ENCODE data around the gene NPAS3.

Gene NPAS3

DNA sequence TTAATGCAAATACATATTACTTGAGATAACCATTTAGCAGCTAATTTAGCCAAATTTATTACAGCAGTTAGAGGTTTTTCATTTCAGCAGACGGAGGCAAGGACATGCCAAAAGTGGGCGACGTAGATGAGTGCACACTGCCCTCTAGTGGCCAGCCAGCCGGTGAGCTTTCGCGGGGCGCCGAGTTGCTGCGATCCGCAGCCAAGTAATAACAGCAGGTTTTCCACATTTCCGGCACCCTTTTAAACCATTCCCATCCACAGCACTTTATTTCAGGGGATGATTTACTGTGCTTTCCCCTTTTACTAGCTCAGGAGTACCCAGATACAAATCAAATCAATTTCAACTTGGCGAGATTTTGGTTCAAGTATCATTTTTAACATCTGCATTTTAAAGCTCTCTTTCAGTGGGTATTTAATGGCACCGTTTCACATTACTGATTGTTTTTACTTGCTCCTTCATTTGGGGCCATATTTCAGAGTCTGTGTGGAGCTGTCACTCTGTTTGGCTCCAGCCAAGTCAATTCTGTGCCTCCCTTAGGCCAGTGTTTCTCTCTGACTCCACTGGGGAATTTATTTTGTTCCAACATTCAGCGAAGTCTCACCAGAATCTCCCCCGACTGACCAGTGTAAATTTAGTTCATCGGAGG, 854.2 kb downstream of the NPAS3 start:
- H3K27me3 ChIP-seq (ENCODE audit: control insufficient read depth in 5 of 5, insufficient read depth in 4 of 5, low read length in 5 of 5), result peaks cover 0 to 5% (median 0%) of the 10 kb centered on the region in 5 donors
- no peak overlapping the region for H3K27ac ChIP-seq (ENCODE audit: low read depth, low read length)
- no peaks in the 10 kb centered on the region for H3K9me3 ChIP-seq (ENCODE audit: control insufficient read depth in 5 of 5, low read length in 5 of 5)
- H3K9ac ChIP-seq (ENCODE audit: low read length in 5 of 5), result peak overlapping the region in 1 of 5 donors; percentile 47
- H3K4me1 ChIP-seq (ENCODE audit: control insufficient read depth in 5 of 5, insufficient read depth in 5 of 5, low read length in 5 of 5), result peaks cover 0 to 9% (median 8%) of the 10 kb centered on the region in 5 donors
- H3K4me3 ChIP-seq (ENCODE audit: low read depth in 1 of 5, low read length in 5 of 5), result peak overlapping the region in 3 of 5 donors; percentile 14 to 40 (median 20)
- H3K36me3 ChIP-seq (ENCODE audit: control insufficient read depth in 5 of 5, insufficient read depth in 5 of 5, low read length in 5 of 5), result no peaks in the 10 kb centered on the region

DNA sequence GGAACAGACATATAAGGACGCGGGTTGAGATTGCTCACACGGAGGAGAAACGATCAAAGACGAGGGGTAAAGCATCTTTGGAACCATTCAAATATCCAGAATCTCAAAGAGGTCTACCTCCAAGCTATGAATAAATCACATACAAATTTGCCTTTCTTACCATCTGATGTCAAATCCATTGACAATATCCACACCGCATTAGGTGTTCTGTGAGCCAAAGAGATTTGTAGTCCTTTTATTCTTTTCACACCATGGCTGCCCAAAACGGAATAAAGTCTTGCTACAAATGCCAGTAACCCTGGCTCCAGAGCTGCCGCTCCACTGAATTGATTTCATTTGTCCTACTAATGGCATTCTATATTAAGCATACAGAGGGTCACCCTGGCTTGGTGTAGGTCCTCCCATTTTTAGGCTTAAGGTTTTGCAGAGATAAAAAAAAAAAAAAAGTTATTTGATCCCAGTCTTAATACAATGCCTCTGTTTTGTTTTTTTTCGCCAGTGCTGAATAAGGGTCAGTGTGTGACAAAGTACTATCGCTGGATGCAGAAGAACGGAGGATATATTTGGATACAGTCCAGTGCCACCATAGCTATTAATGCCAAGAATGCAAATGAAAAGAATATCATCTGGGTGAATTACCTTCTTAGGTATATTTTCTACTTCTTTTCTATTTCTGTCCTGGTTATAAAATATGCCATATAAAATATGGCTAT, 854.9 kb downstream of the NPAS3 start:
- H3K27me3 ChIP-seq (ENCODE audit: control insufficient read depth in 5 of 5, insufficient read depth in 4 of 5, low read length in 5 of 5), result peaks cover 0 to 10% (median 0%) of the 10 kb centered on the region in 5 donors
- peak overlapping the region in 1 of 5 donors; percentile 14 for H3K4me3 ChIP-seq (ENCODE audit: low read depth in 1 of 5, low read length in 5 of 5)
- peaks cover 0 to 9% (median 8%) of the 10 kb centered on the region in 5 donors for H3K4me1 ChIP-seq (ENCODE audit: control insufficient read depth in 5 of 5, insufficient read depth in 5 of 5, low read length in 5 of 5)
- no peaks in the 10 kb centered on the region for H3K36me3 ChIP-seq (ENCODE audit: control insufficient read depth in 5 of 5, insufficient read depth in 5 of 5, low read length in 5 of 5)
- no peaks in the 10 kb centered on the region for H3K9me3 ChIP-seq (ENCODE audit: control insufficient read depth in 5 of 5, low read length in 5 of 5)
- no peak overlapping the region for H3K27ac ChIP-seq (ENCODE audit: low read depth, low read length)
- H3K9ac ChIP-seq (ENCODE audit: low read length in 5 of 5), result no peak overlapping the region

DNA sequence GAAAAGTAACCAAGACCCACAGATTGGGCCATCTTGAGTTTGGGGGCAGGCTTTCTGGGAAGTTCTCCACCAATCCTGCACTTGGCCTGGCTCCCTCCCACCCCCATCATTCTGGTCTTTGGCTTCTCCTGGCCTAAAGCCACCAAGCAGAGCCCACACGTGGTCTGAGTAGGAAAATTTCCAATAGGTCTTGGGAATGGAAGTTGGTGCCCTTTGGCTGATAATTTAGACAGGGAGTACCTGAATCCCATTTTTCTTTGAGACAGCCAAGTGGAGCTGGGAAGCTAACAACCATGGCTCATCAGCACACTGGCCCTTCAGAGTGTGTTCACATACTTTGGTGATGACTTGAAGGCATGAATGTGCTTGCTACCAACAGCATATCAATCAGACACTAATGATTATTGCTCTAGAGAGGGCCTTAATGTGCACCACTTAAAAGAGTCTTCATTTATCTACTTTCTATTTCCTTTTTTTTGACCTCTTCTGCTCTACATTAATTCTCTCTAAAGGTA, 856.2 kb downstream of the NPAS3 start:
- Histone ChIP-seq H3K27me3 (ENCODE audit: control insufficient read depth in 5 of 5, insufficient read depth in 4 of 5, low read length in 5 of 5) (peaks cover 3 to 16% (median 6%) of the 10 kb centered on the region in 5 donors), H3K9me3 (ENCODE audit: control insufficient read depth in 5 of 5, low read length in 5 of 5) (no peaks in the 10 kb centered on the region), H3K4me3 (ENCODE audit: low read depth in 1 of 5, low read length in 5 of 5) (no peak overlapping the region), H3K36me3 (ENCODE audit: control insufficient read depth in 5 of 5, insufficient read depth in 5 of 5, low read length in 5 of 5) (no peaks in the 10 kb centered on the region), H3K27ac (ENCODE audit: low read depth, low read length) (no peak overlapping the region), H3K4me1 (ENCODE audit: control insufficient read depth in 5 of 5, insufficient read depth in 5 of 5, low read length in 5 of 5) (peaks cover 0 to 12% (median 11%) of the 10 kb centered on the region in 5 donors), H3K9ac (ENCODE audit: low read length in 5 of 5) (no peak overlapping the region)

DNA sequence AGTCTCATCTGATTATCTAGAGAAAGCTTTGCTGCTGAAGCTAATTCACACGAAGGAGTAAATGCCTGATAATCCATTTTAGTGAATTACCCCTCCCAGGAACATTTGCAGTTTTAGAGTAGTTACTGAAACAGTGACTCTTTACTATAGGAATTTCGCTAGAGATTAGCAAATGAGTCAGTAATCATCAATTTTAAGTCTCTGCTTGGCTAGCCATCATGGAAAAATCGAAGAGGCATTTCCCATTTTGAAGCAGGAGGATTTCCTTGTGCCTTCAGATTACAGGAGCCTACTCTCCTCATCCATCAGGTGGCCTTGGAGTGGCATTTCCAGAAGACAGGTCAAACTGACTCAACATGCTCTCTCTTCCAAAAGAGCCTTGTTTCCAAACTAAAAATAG, 857.7 kb downstream of the NPAS3 start:
- H3K9me3 ChIP-seq (ENCODE audit: control insufficient read depth in 5 of 5, low read length in 5 of 5), result peaks cover 0 to 4% (median 0%) of the 10 kb centered on the region in 5 donors
- peaks cover 6 to 19% (median 11%) of the 10 kb centered on the region in 5 donors for H3K27me3 ChIP-seq (ENCODE audit: control insufficient read depth in 5 of 5, insufficient read depth in 4 of 5, low read length in 5 of 5)
- H3K36me3 ChIP-seq (ENCODE audit: control insufficient read depth in 5 of 5, insufficient read depth in 5 of 5, low read length in 5 of 5), result no peaks in the 10 kb centered on the region
- H3K9ac ChIP-seq (ENCODE audit: low read length in 5 of 5), result no peak overlapping the region
- no peak overlapping the region for H3K4me3 ChIP-seq (ENCODE audit: low read depth in 1 of 5, low read length in 5 of 5)
- peaks cover 0 to 14% (median 13%) of the 10 kb centered on the region in 5 donors for H3K4me1 ChIP-seq (ENCODE audit: control insufficient read depth in 5 of 5, insufficient read depth in 5 of 5, low read length in 5 of 5)
- no peak overlapping the region for H3K27ac ChIP-seq (ENCODE audit: low read depth, low read length)

DNA sequence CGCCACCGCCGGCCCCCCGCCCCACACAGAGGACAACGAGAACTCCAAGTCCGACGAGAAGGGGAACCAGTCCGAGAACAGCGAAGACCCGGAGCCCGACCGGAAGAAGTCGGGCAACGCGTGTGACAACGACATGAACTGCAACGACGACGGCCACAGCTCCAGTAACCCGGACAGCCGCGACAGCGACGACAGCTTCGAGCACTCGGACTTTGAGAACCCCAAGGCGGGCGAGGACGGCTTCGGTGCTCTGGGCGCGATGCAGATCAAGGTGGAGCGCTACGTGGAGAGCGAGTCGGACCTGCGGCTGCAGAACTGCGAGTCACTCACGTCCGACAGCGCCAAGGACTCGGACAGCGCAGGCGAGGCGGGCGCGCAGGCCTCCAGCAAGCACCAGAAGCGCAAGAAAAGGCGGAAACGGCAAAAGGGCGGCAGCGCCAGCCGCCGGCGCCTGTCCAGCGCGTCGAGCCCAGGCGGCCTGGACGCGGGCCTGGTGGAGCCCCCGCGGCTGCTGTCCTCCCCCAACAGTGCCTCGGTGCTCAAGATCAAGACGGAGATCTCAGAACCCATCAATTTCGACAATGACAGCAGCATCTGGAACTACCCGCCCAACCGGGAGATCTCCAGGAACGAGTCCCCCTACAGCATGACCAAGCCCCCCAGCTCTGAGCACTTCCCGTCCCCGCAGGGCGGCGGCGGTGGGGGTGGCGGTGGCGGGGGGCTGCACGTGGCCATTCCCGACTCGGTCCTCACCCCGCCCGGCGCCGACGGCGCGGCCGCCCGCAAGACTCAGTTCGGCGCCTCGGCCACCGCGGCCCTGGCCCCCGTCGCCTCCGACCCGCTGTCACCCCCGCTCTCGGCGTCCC, 861.3 kb downstream of the NPAS3 start:
- peaks cover 0 to 4% (median 0%) of the 10 kb centered on the region in 5 donors for H3K9me3 ChIP-seq (ENCODE audit: control insufficient read depth in 5 of 5, low read length in 5 of 5)
- H3K27me3 ChIP-seq (ENCODE audit: control insufficient read depth in 5 of 5, insufficient read depth in 4 of 5, low read length in 5 of 5), result peaks cover 6 to 16% (median 11%) of the 10 kb centered on the region in 5 donors
- H3K27ac ChIP-seq (ENCODE audit: low read depth, low read length), result no peak overlapping the region
- no peaks in the 10 kb centered on the region for H3K36me3 ChIP-seq (ENCODE audit: control insufficient read depth in 5 of 5, insufficient read depth in 5 of 5, low read length in 5 of 5)
- H3K9ac ChIP-seq (ENCODE audit: low read length in 5 of 5), result no peak overlapping the region
- H3K4me1 ChIP-seq (ENCODE audit: control insufficient read depth in 5 of 5, insufficient read depth in 5 of 5, low read length in 5 of 5), result peaks cover 0 to 6% (median 5%) of the 10 kb centered on the region in 5 donors
- peak overlapping the region in 4 of 5 donors; percentile 25 to 47 (median 36) for H3K4me3 ChIP-seq (ENCODE audit: low read depth in 1 of 5, low read length in 5 of 5)

DNA sequence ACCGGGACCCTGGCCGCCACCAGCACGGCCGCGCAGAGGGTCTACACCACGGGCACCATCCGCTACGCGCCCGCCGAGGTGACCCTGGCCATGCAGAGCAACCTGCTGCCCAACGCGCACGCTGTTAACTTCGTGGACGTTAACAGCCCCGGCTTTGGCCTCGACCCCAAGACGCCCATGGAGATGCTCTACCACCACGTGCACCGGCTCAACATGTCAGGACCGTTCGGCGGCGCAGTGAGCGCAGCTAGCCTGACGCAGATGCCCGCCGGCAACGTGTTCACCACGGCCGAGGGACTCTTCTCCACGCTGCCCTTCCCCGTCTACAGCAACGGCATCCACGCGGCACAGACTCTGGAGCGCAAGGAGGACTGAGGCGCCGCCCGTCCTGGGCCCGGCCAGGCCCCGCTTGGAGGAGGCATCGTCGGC, 862.1 kb downstream of the NPAS3 start:
- Histone ChIP-seq H3K4me1 (ENCODE audit: control insufficient read depth in 5 of 5, insufficient read depth in 5 of 5, low read length in 5 of 5) (peaks cover 0 to 6% (median 5%) of the 10 kb centered on the region in 5 donors), H3K4me3 (ENCODE audit: low read depth in 1 of 5, low read length in 5 of 5) (no peak overlapping the region), H3K27me3 (ENCODE audit: control insufficient read depth in 5 of 5, insufficient read depth in 4 of 5, low read length in 5 of 5) (peaks cover 6 to 16% (median 11%) of the 10 kb centered on the region in 5 donors), H3K9ac (ENCODE audit: low read length in 5 of 5) (no peak overlapping the region), H3K9me3 (ENCODE audit: control insufficient read depth in 5 of 5, low read length in 5 of 5) (peaks cover 0 to 4% (median 0%) of the 10 kb centered on the region in 5 donors), H3K27ac (ENCODE audit: low read depth, low read length) (no peak overlapping the region), H3K36me3 (ENCODE audit: control insufficient read depth in 5 of 5, insufficient read depth in 5 of 5, low read length in 5 of 5) (no peaks in the 10 kb centered on the region)

DNA sequence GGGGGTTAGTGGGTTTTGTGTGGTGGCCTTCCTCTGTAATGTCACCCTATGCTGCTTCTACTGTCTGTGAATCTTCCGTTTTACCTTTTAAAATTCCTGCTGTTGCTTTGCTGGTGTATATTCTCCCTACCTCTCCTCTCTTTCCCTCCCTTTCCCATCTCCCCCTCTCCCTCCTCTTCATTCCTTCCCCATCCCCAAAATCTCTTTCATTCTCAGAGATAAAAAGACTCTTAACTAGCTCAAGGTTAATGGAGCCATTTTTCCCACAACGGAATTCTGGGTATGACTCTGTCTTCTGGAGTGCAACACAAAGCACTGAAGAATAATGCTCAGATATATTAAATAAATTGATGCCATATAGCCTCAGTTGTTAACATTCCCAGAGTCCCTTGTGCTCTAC, 864.1 kb downstream of the NPAS3 start:
- no peak overlapping the region for H3K27ac ChIP-seq (ENCODE audit: low read depth, low read length)
- H3K27me3 ChIP-seq (ENCODE audit: control insufficient read depth in 5 of 5, insufficient read depth in 4 of 5, low read length in 5 of 5), result peaks cover 6 to 16% (median 11%) of the 10 kb centered on the region in 5 donors
- peaks cover 0 to 4% (median 0%) of the 10 kb centered on the region in 5 donors for H3K9me3 ChIP-seq (ENCODE audit: control insufficient read depth in 5 of 5, low read length in 5 of 5)
- H3K4me3 ChIP-seq (ENCODE audit: low read depth in 1 of 5, low read length in 5 of 5), result no peak overlapping the region
- H3K4me1 ChIP-seq (ENCODE audit: control insufficient read depth in 5 of 5, insufficient read depth in 5 of 5, low read length in 5 of 5), result peaks cover 0 to 6% (median 5%) of the 10 kb centered on the region in 5 donors
- H3K36me3 ChIP-seq (ENCODE audit: control insufficient read depth in 5 of 5, insufficient read depth in 5 of 5, low read length in 5 of 5), result no peaks in the 10 kb centered on the region
- H3K9ac ChIP-seq (ENCODE audit: low read length in 5 of 5), result no peak overlapping the region

DNA sequence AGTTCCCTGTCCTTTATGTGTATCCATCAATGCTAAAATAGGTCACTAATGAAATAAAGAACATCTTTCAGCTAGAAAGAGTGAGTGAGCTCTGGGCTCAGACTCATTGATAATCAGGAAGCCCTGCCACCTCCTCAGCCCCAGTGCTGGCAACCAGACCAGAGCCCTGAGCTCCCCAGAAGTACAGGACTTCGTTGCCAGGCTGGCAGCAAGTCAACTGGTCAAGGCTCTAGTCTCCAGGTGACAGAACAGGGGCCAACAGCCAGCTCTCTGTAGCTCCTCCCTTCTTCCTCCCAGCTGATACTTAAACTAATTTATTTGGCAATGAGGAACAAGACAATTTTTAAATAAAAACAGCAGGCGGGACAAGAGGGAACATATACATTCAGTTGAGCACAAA, 866.9 kb downstream of the NPAS3 start:
- H3K9me3 ChIP-seq (ENCODE audit: control insufficient read depth in 5 of 5, low read length in 5 of 5), result peaks cover 0 to 3% (median 0%) of the 10 kb centered on the region in 5 donors

DNA sequence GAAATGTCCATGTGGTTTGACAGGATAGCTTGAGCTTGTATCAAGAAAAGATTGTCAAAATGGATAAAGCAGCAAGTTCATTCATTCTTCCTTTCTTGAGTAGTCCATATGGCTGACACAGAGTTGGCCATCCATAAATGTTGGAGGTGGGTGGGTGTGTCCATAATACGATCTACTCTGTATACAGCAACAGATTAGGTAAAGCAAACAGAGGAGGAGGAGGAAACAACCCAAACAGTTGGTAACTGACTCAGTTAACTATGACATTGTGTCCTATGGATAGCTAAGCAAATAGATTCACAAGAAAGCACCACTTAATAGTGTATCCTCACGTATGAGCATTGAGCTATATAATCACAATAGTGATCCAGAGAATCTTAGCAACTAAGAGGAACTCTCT, 868.2 kb downstream of the NPAS3 start:
- Histone ChIP-seq H3K27me3 (ENCODE audit: control insufficient read depth in 5 of 5, insufficient read depth in 4 of 5, low read length in 5 of 5) (no peaks in the 10 kb centered on the region), H3K9me3 (ENCODE audit: control insufficient read depth in 5 of 5, low read length in 5 of 5) (no peaks in the 10 kb centered on the region), H3K4me1 (ENCODE audit: control insufficient read depth in 5 of 5, insufficient read depth in 5 of 5, low read length in 5 of 5) (no peaks in the 10 kb centered on the region), H3K36me3 (ENCODE audit: control insufficient read depth in 5 of 5, insufficient read depth in 5 of 5, low read length in 5 of 5) (no peaks in the 10 kb centered on the region), H3K27ac (ENCODE audit: low read depth, low read length) (no peak overlapping the region), H3K4me3 (ENCODE audit: low read depth in 1 of 5, low read length in 5 of 5) (no peak overlapping the region), H3K9ac (ENCODE audit: low read length in 5 of 5) (no peak overlapping the region)

More for the DNA sequence above, 866.9 kb downstream of the NPAS3 start:
- H3K4me3 ChIP-seq (ENCODE audit: low read depth in 1 of 5, low read length in 5 of 5), result no peak overlapping the region
- H3K9ac ChIP-seq (ENCODE audit: low read length in 5 of 5), result no peak overlapping the region
- no peaks in the 10 kb centered on the region for H3K4me1 ChIP-seq (ENCODE audit: control insufficient read depth in 5 of 5, insufficient read depth in 5 of 5, low read length in 5 of 5)
- H3K36me3 ChIP-seq (ENCODE audit: control insufficient read depth in 5 of 5, insufficient read depth in 5 of 5, low read length in 5 of 5), result no peaks in the 10 kb centered on the region
- peaks cover 0 to 7% (median 0%) of the 10 kb centered on the region in 5 donors for H3K27me3 ChIP-seq (ENCODE audit: control insufficient read depth in 5 of 5, insufficient read depth in 4 of 5, low read length in 5 of 5)
- no peak overlapping the region for H3K27ac ChIP-seq (ENCODE audit: low read depth, low read length)
